Measurements from ENCODE around the gene TLCD3B.
"Not testable (repeated sequence)": the region's sequence is repeated elsewhere in the genome, so short reads cannot be mapped to it uniquely, and the experiment has no call there.

Gene TLCD3B

GRCh38 chr16:30060836-30061554, 29.9 kb upstream of the TLCD3B start:
- no peak for DNase-seq

GRCh38 chr16:30060346-30060745, 29.3 kb upstream of the TLCD3B start:
- DNase-seq, result no peak

- no peak for DNase-seq
Measured at GRCh38 chr16:30054959-30055553, 24.0 kb upstream of the TLCD3B start.

GRCh38 chr16:30054451-30054850, 23.4 kb upstream of the TLCD3B start:
- DNase-seq, result no peak

- peak; percentile 22 for DNase-seq
Measured at GRCh38 chr16:30053376-30054015, 22.4 kb upstream of the TLCD3B start.

GRCh38 chr16:30052671-30053372, 21.8 kb upstream of the TLCD3B start:
- DNase-seq, result peak; percentile 96

- DNase-seq, result no peak
Measured at GRCh38 chr16:30051518-30051917, 20.4 kb upstream of the TLCD3B start.

- DNase-seq, result no peak
Measured at GRCh38 chr16:30049871-30050270, 18.8 kb upstream of the TLCD3B start.

- no peak for DNase-seq
Measured at GRCh38 chr16:30046588-30046987, 15.5 kb upstream of the TLCD3B start.

GRCh38 chr16:30046178-30046577, 15.1 kb upstream of the TLCD3B start:
- DNase-seq, result no peak

GRCh38 chr16:30041841-30042240, 10.8 kb upstream of the TLCD3B start:
- DNase-seq, result no peak

GRCh38 chr16:30040690-30041089, 9.6 kb upstream of the TLCD3B start:
- DNase-seq, result not testable (repeated sequence)

- DNase-seq, result no peak
Measured at GRCh38 chr16:30040221-30040620, 9.2 kb upstream of the TLCD3B start.

GRCh38 chr16:30033270-30033669, 2.2 kb upstream of the TLCD3B start:
- no peak for DNase-seq

- peak; percentile 73 for DNase-seq
Measured at GRCh38 chr16:30032083-30032819, 1.2 kb upstream of the TLCD3B start.

GRCh38 chr16:30031477-30031918, 427 bp upstream of the TLCD3B start:
- no peak for DNase-seq

GRCh38 chr16:30030011-30030685, 923 bp downstream of the TLCD3B start:
- DNase-seq, result no peak

- no peak for DNase-seq
Measured at GRCh38 chr16:30028438-30029076, 2.5 kb downstream of the TLCD3B start.

- DNase-seq, result no peak
Measured at GRCh38 chr16:30027588-30028437, 3.3 kb downstream of the TLCD3B start.

GRCh38 chr16:30026449-30026848, 4.6 kb downstream of the TLCD3B start:
- no peak for DNase-seq

- DNase-seq, result no peak
Measured at GRCh38 chr16:30025574-30025973, 5.5 kb downstream of the TLCD3B start.
